AG04449 (cell line): ENCODE measurements around the gene CUL1.

Experiments
- CTCF ChIA-PET: fragments of 350-600 bp; formaldehyde crosslinking; extraction: SDS; loops from one replicate; lab custom pipeline; 2021; ENCODE audit warnings: antibody characterized with exemption; lab: Yijun Ruan, JAX
- POLR2A ChIA-PET: fragments of 400-600, 350-600 bp; formaldehyde crosslinking; extraction: SDS; loops from one replicate; lab custom pipeline; 2020; ENCODE audit warnings: antibody characterized with exemption, inconsistent platforms; lab: Yijun Ruan, JAX
- DNase-seq: peaks from one replicate; pipeline ENCODE4 v3.0.0-alpha.2; 2010; ENCODE audit warnings: low read depth, low spot score
- H3K4me3 ChIP-seq: 2 replicates; pipeline ENCODE4 v1.5.1; 2011; ENCODE audit warnings: low read depth, mild to moderate bottlenecking, control low read depth, low read length
- TF ChIP-seq, protein P1 (sequence below): IDR thresholded peaks from one replicate; pipeline ENCODE4 v1.5.1; 2011; ENCODE audit warnings: mild to moderate bottlenecking, moderate library complexity, low read length, control low read depth, inconsistent platforms; ENCODE audit not compliant: insufficient read depth; ENCODE audit errors: missing control alignments

The CUL1 gene

DNA sequence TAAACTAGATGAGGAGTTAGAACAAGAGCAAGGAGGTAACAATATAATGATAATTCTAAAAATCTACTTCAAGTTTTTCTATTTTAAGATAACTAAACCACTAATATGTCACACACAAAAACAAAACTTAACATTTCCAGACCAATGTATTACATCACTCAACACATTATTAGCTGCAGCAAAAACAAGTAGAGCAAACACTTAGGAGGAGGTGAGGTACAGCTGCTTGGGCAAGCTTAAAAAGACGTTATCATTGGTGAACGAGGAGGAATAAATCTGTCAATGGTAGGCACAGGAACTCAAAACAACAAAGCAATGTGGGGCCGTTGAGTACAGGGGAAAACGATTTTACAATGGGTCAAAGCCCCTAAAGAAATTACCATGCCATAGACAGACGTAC lies 126.6 kb downstream of the CUL1 start:
- ChIA-PET POLR2A (no interaction called here), CTCF (no interaction called here)
- H3K4me3 ChIP-seq: no peak overlapping the region
- TF ChIP-seq, protein P1, sequence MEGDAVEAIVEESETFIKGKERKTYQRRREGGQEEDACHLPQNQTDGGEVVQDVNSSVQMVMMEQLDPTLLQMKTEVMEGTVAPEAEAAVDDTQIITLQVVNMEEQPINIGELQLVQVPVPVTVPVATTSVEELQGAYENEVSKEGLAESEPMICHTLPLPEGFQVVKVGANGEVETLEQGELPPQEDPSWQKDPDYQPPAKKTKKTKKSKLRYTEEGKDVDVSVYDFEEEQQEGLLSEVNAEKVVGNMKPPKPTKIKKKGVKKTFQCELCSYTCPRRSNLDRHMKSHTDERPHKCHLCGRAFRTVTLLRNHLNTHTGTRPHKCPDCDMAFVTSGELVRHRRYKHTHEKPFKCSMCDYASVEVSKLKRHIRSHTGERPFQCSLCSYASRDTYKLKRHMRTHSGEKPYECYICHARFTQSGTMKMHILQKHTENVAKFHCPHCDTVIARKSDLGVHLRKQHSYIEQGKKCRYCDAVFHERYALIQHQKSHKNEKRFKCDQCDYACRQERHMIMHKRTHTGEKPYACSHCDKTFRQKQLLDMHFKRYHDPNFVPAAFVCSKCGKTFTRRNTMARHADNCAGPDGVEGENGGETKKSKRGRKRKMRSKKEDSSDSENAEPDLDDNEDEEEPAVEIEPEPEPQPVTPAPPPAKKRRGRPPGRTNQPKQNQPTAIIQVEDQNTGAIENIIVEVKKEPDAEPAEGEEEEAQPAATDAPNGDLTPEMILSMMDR: no peak
- no peak for DNase-seq

DNA sequence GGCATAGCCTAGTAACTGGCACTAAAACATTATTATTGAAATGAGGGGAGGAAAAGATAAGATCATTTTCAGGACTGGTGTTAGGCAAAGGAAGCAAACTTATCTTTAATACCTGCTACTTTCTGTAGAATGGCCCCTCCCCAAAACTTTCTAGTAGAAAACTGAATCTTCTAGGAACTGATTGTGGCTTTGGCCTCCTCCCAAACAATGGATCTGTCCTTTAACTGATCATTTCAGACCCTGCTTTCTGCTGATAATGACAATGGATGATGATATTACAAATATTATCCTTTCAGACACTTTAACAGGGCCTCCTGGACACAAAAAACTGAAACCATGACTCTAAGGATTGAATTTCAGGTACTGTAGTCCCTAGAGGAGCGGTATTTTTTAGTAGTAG lies 130.3 kb downstream of the CUL1 start:
- ChIA-PET POLR2A (no interaction called here), CTCF (no interaction called here)
- DNase-seq: no peak
- no peak overlapping the region for H3K4me3 ChIP-seq
- TF ChIP-seq, protein P1: no peak

DNA sequence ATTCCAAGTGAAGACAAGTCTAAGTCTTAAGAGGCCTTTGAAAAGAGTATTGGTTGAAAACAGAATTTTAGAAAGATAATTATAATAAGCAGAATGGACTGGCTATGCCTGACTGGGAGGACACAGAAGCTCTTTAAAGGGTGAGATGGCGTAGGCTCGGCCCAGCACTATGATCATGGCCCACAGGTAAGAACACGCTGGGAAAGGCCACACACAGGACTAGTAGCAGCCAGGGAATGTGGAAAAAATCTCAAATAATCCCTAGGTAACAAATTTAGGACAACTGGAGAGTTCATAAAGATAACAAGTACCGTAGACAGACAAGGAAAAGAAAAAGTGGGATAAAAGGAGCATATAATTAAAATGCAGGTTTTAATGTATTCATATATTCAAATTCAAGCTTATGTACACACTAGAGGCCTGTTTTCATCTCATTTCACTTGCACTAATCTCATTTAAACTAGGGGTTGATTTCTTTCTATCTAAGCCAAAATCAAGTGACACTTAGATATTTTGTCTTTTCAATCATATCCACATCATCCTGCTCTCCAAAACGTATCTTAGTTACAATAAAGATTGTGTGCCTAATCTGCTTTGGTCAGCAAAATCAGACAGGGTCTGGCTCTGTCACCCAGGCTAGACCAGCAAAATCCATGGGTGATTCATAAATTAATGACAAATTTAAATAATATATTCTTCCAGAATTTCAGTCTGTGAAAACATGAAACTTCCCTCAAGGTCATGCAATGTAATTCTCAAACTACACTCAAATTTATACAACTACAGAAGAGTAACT lies 132.4 kb downstream of the CUL1 start:
- TF ChIP-seq, protein P1: no peak
- no peak overlapping the region for H3K4me3 ChIP-seq
- no peak for DNase-seq
- CTCF ChIA-PET: interaction anchor here (0.9 to 2.0 kb wide), 2 partner anchors 19 to 25 kb away, joined by 3 to 5 read pairs; no protein-coding TSS in a partner anchor
- POLR2A ChIA-PET: no interaction called here

DNA sequence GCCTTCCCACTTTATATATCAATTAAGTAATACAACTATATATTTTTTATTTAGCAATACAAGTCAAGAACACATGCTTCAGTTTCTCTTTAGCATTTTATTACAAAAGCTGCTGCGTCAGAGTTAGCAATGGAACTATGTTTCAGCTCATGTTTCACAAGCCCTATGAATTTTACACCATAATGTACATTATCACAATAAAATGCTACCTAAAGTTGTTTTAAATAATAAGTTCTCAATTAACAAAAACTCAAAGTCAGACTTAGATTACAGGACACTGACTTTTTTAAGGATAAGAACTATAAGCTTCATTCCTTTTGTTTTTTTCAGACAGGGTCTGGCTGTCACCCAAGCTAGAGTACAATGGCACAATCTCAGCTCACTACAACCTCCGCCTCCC lies 133.1 kb downstream of the CUL1 start:
- no peak overlapping the region for H3K4me3 ChIP-seq
- DNase-seq: no peak
- CTCF ChIA-PET: interaction anchor here (0.9 to 2.0 kb wide), 2 partner anchors 25 to 27 kb away, joined by 3 to 5 read pairs; no protein-coding TSS in a partner anchor
- POLR2A ChIA-PET: no interaction called here
- TF ChIP-seq, protein P1: no peak

DNA sequence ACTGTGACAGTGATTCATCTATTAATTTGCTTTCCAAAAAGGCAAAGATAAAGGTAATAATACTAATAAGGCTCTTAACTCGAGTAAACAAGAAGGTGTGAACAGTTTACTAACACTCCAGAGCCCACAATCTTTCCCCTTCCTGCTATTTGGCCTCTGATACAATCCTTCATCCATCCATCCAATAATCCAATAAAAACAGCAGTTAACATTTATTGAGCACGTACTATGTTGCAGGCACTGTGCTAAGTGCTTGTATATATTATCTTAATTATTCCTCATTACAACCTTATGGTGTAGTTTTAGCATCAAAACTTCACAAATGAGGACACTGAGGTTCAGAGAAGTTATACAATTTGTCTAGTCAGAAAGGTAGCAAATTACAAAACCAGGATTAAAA lies 135.9 kb downstream of the CUL1 start:
- CTCF ChIA-PET: interaction anchor here (0.9 kb wide), 1 partner anchor 22 kb away, joined by 3 read pairs; no protein-coding TSS in a partner anchor
- no peak overlapping the region for H3K4me3 ChIP-seq
- no peak for DNase-seq
- TF ChIP-seq, protein P1: no peak
- POLR2A ChIA-PET: no interaction called here

DNA sequence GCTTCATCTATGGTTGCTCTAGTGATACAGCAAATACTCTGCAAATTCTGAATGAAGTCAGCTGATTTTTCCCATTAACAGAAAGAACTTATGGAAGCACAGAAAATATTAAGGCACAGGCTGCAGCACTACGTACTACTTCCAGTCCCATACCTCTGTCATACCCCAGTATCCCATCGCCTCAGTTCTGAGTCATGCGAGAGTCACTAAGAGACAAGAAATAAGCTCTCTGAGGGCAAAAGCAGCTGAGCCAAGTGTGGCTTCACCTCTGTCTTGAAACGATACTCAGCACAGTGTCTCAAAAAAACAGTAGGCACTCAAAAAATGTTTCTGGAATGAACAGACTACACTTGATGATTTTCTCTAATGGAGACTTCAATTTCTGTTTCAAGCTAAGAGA lies 137.2 kb downstream of the CUL1 start:
- TF ChIP-seq, protein P1: no peak
- CTCF ChIA-PET: interaction anchor here (0.6 kb wide), 1 partner anchor 276 kb away, joined by 3 read pairs; no protein-coding TSS in a partner anchor
- DNase-seq: no peak

More for the DNA sequence above, 137.2 kb downstream of the CUL1 start:
- POLR2A ChIA-PET: no interaction called here
- no peak overlapping the region for H3K4me3 ChIP-seq
